Adrenal gland (tissue), 12 donors: ENCODE data around the gene RAPGEF4. TPM values are rescaled to one million over a fixed set of nuclear protein-coding genes. Genes with fewer than 3 reads are reported as not detected.

Source experiments
- DNase-seq, 7 donors: peaks; one replicate each; pipeline ENCODE4 v3.0.0-alpha.2; 2019 to 2020
- H3K27ac ChIP-seq, 5 donors: fragments of 200-600 bp; sonication (generic) in 4 of 5; 1 replicate in 3 of 5; 2 replicates in 2 of 5; pipeline versions ENCODE4 v1.5.1 to v1.8.0; 2016 to 2020; ENCODE audit warnings: mild to moderate bottlenecking in 1 of 5
- H3K27me3 ChIP-seq: fragments of 200-600 bp; 2 replicates; pipeline ENCODE4 v1.8.0; 2021
- H3K36me3 ChIP-seq, 2 donors: fragments of 200-600 bp; replicated peaks in 1 of 2; 1 replicate in 1 of 2; 2 replicates in 1 of 2; pipeline versions ENCODE4 v1.5.1 to v1.8.0; 2018 to 2022
- H3K4me1 ChIP-seq, 2 donors: fragments of 200-600 bp; replicated peaks in 1 of 2; 1 replicate in 1 of 2; 2 replicates in 1 of 2; pipeline versions ENCODE4 v1.5.1 to v1.8.0; 2018 to 2021
- H3K4me3 ChIP-seq, 4 donors: fragments of 200-600 bp; sonication (generic) in 3 of 4; one replicate each; pipeline ENCODE4 v1.5.1; 2016 to 2018
- H3K9me3 ChIP-seq, 3 donors: fragments of 200-600 bp; sonication (generic) in 1 of 3; replicated peaks in 1 of 3; 1 replicate in 2 of 3; 2 replicates in 1 of 3; pipeline versions ENCODE4 v1.5.1 to v1.8.0; 2016 to 2021
- CTCF ChIP-seq, 6 experiments: fragments of 450-650 bp in 4 of 6; fragments of 200-600 bp in 2 of 6; sonication (generic) in 1 of 6; IDR thresholded peaks; 1 replicate in 5 of 6; 2 replicates in 1 of 6; pipeline versions ENCODE4 v1.5.1 to v1.8.0; 2016 to 2021; ENCODE audit warnings: antibody characterized with exemption in 6 of 6, mild to moderate bottlenecking in 2 of 6, moderate library complexity in 1 of 6
- POLR2A ChIP-seq, 2 donors: fragments of 450-650 bp; IDR thresholded peaks; one replicate each; pipeline ENCODE4 v1.6.1; 2017; ENCODE audit warnings: antibody characterized with exemption in 2 of 2, mild to moderate bottlenecking in 2 of 2, moderate library complexity in 1 of 2
- WGBS, 4 donors: extraction: QIAGEN DNeasy Blood & Tissue Kit in 2 of 4; methylation state at CpG; one replicate each; pipeline versions ENCODE4 v1.1.5 to v1.1.7; 2013 to 2017; 5-methylcytosine and 5-hydroxymethylcytosine counted together
- intact Hi-C, 2 donors: fragments of 100-400 bp; cut with DNase I; formaldehyde crosslinking; loops; one replicate each; pipeline versions ENCODE4 v1.14.1 to v1.15.0; 2022 to 2023
- polyA plus RNA-seq, 3 donors: library from polyadenylated mRNA; stranded (reverse); fragments of 200-250 nt in 2 of 3; fragments of 350-450 nt in 1 of 3; fragmentation: Illumina TruSeq in 1 of 3; extraction: RNeasy Lipid Tissue Mini Kit (QIAGEN cat#74804) in 1 of 3; gene quantifications; one replicate each; pipeline ENCODE4 v1.2.3, GENCODE V29; 2013 to 2014
- total RNA-seq, 9 donors: library from RNA; depleted of rRNA in 4 of 9; stranded (reverse); fragments of >200 nt in 4 of 9; fragments of 120-200 nt in 1 of 9; fragmentation: NEBNext Ultra II Directional in 1 of 9; extraction: Animal tissue kit (Norgen Biotek cat#: 25700) in 1 of 9; gene quantifications; one replicate each; pipeline versions ENCODE4 v1.1.0 to v1.2.4, GENCODE V29; 2013 to 2023
- donor health status: healthy with polysubstance abuse.
- donor health status: Bipolar disorder and iron deficiency.
- donor health status: DM: yes; HTN: yes; CAD: no.
- donor health status: DM: no; HTN: no; CAD: no.
- donor health status: DM: no; HTN: no; CAD: no.
- donor health status: DM: yes; HTN: yes; CAD: no.

RAPGEF4 gene
- total and polyA plus RNA-seq, 12 donors, result 24.8 to 288 (median 101) TPM

GRCh38 chr2:172849519-172850217 lies 114.0 kb downstream of the RAPGEF4 start:
- H3K4me1 ChIP-seq, result peaks cover 0 to 31% of the 10 kb centered on the region in 2 donors
- H3K4me3 ChIP-seq, result no peak overlapping the region
- WGBS, 4 donors, result 74 to 79% (median 76%) methylated on average over 4 of the region's 4 CpGs
- H3K27me3 ChIP-seq, result no peaks in the 10 kb centered on the region
- no peak for TF ChIP-seq CTCF (IDR thresholded peaks at IDR 0.05)
- peaks cover 0 to 10% (median 8%) of the 10 kb centered on the region in 3 donors for H3K9me3 ChIP-seq
- no peak for DNase-seq
- intact Hi-C loops, result no loop called here
- H3K36me3 ChIP-seq, result no peaks in the 10 kb centered on the region
- peak overlapping the region in 1 of 5 donors; percentile 14 for H3K27ac ChIP-seq

- Histone ChIP-seq H3K27ac (no peak overlapping the region), H3K4me3 (no peak overlapping the region), H3K27me3 (no peaks in the 10 kb centered on the region), H3K36me3 (no peaks in the 10 kb centered on the region), H3K9me3 (peaks cover 0 to 10% (median 8%) of the 10 kb centered on the region in 3 donors), H3K4me1 (peaks cover 12 to 32% of the 10 kb centered on the region in 2 donors)
- intact Hi-C loops, result no loop called here
- DNase-seq, result no peak
- TF ChIP-seq CTCF (IDR thresholded peaks at IDR 0.05), result no peak
- TF ChIP-seq POLR2A (IDR thresholded peaks at IDR 0.05), result no peak
These were observed 119.9 kb downstream of the RAPGEF4 start for GRCh38 chr2:172855588-172855987.

- Histone ChIP-seq H3K27ac (peak overlapping the region in 1 of 5 donors; percentile 22), H3K4me3 (no peak overlapping the region), H3K4me1 (peaks cover 19 to 40% of the 10 kb centered on the region in 2 donors), H3K27me3 (no peaks in the 10 kb centered on the region), H3K36me3 (no peaks in the 10 kb centered on the region), H3K9me3 (peaks cover 0 to 10% (median 8%) of the 10 kb centered on the region in 3 donors)
- WGBS, 4 donors, result 80 to 86% (median 82%) methylated on average over 2 of the region's 2 CpGs
- TF ChIP-seq CTCF (IDR thresholded peaks at IDR 0.05) (no peak), POLR2A (IDR thresholded peaks at IDR 0.05) (no peak)
- peak in 1 of 7 donors; percentile 59 for DNase-seq
- intact Hi-C loops, result no loop called here
These were observed 121.0 kb downstream of the RAPGEF4 start for GRCh38 chr2:172856606-172857005.

- Histone ChIP-seq H3K36me3 (no peaks in the 10 kb centered on the region), H3K9me3 (peaks cover 0 to 4% (median under 1%) of the 10 kb centered on the region in 3 donors), H3K27ac (peak overlapping the region in 4 of 5 donors; percentile 17 to 81 (median 60)), H3K4me1 (peaks cover 33 to 58% of the 10 kb centered on the region in 2 donors), H3K27me3 (no peaks in the 10 kb centered on the region), H3K4me3 (peak overlapping the region in 1 of 4 donors; percentile 8)
- TF ChIP-seq CTCF (IDR thresholded peaks at IDR 0.05) (no peak), POLR2A (IDR thresholded peaks at IDR 0.05) (no peak)
- DNase-seq, result peak in 5 of 7 donors; percentile 63 to 76 (median 69)
- intact Hi-C loops, result no loop called here
- 26 to 48% (median 31%) methylated on average over 1 of the region's 1 CpG for WGBS, 4 donors
These were observed 122.8 kb downstream of the RAPGEF4 start for GRCh38 chr2:172858473-172858745.
